ENCODE results near the gene CEP68.

DNA sequence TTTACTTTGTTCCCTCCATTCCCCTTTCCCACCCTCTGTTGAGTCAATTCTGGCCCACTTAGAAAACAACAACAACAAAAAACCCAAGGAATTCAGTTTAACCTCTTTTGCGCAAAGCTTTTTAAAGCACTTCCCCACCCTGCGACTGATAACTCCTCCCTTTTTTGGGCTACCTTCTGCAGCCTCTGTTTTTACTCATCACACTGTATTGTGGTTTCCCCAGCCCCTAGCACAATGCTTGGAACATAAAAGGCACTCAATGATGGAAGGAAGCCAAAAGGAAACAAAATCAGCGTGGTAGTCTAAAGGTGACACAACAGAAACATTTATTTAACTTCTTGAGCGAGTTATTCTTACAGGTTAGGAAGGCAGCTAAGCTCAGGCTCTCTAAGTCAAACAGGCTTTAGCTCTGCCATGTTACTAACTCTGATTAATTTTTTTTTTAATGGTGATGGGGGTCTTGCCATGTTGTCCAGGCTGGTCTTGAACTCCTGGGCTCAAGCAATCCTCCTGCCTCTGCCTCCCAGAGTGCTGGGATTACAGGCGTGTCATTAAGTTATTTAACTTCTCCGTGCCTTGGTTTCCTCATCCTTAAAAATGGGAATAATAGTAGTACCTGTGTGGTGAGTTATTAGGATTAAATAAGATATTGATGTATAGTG lies 1.3 kb downstream of the CEP68 start:
- TF ChIP-seq, protein P1, sequence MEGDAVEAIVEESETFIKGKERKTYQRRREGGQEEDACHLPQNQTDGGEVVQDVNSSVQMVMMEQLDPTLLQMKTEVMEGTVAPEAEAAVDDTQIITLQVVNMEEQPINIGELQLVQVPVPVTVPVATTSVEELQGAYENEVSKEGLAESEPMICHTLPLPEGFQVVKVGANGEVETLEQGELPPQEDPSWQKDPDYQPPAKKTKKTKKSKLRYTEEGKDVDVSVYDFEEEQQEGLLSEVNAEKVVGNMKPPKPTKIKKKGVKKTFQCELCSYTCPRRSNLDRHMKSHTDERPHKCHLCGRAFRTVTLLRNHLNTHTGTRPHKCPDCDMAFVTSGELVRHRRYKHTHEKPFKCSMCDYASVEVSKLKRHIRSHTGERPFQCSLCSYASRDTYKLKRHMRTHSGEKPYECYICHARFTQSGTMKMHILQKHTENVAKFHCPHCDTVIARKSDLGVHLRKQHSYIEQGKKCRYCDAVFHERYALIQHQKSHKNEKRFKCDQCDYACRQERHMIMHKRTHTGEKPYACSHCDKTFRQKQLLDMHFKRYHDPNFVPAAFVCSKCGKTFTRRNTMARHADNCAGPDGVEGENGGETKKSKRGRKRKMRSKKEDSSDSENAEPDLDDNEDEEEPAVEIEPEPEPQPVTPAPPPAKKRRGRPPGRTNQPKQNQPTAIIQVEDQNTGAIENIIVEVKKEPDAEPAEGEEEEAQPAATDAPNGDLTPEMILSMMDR (IDR thresholded peaks at IDR 0.05), result no peak
- peak in 1 of 2 donors; percentile 34 for TF ChIP-seq POLR2AphosphoS5 (IDR thresholded peaks at IDR 0.05; ENCODE audit: insufficient read depth in 1 of 2, low read depth in 1 of 2)
